HepG2 (cell line): ENCODE results near the gene CD19. TPM values are rescaled to one million over a fixed set of nuclear protein-coding genes. Genes with fewer than 3 reads are reported as not detected.

Experiments
- ARNT ChIP-seq: fragments of 450-650 bp; IDR thresholded peaks from 2 replicates; pipeline ENCODE4 v1.6.1; 2017
- DR1 ChIP-seq: sonication (generic); formaldehyde crosslinking; IDR thresholded peaks from 2 replicates; pipeline ENCODE4 v1.8.0; 2021; ENCODE audit warnings: mild to moderate bottlenecking, missing genetic modification reagents, inconsistent platforms
- ISX ChIP-seq: sonication (generic); formaldehyde crosslinking; conservative IDR thresholded peaks from 2 replicates; pipeline ENCODE4 v1.5.0; 2020; ENCODE audit warnings: missing genetic modification reagents
- KIAA2018 ChIP-seq: sonication (generic); formaldehyde crosslinking; IDR thresholded peaks from 2 replicates; pipeline ENCODE4 v1.5.0; 2020; ENCODE audit warnings: mild to moderate bottlenecking, missing genetic modification reagents, borderline replicate concordance
- MAX ChIP-seq: IDR thresholded peaks from 2 replicates; pipeline ENCODE4 v1.6.1; 2012; ENCODE audit warnings: inconsistent platforms
- MTA3 ChIP-seq: sonication (generic); formaldehyde crosslinking; IDR thresholded peaks from 2 replicates; pipeline ENCODE4 v1.4.0; 2020; ENCODE audit warnings: missing genetic modification reagents
- PHF5A ChIP-seq: IDR thresholded peaks from one replicate; pipeline ENCODE4 v1.6.1; 2018; ENCODE audit warnings: low read depth, missing genetic modification reagents; ENCODE audit not compliant: unreplicated experiment
- THRA ChIP-seq: sonication (generic); formaldehyde crosslinking; IDR thresholded peaks from 2 replicates; pipeline ENCODE4 v1.4.0; 2020; ENCODE audit warnings: missing genetic modification reagents, borderline replicate concordance
- ZIK1 ChIP-seq: sonication (generic); formaldehyde crosslinking; IDR thresholded peaks from 2 replicates; pipeline ENCODE4 v1.5.0; 2020; ENCODE audit warnings: mild to moderate bottlenecking, low read depth, missing genetic modification reagents, borderline replicate concordance
- ZNF597 ChIP-seq: sonication (generic); formaldehyde crosslinking; IDR thresholded peaks from 2 replicates; pipeline ENCODE4 v1.5.0; 2020; ENCODE audit warnings: missing genetic modification reagents
- polyA plus RNA-seq, 8 experiments: library from polyadenylated mRNA; depleted of rRNA in 3 of 8; stranded (reverse) in 7 of 8; unstranded in 1 of 8; fragments of >200 nt; fragmentation: Illumina TruSeq in 4 of 8; extraction: Trizol in 4 of 8; gene quantifications; 2 replicates each; pipeline versions ENCODE4 v1.2.1 to v1.2.3, GENCODE V29; 2011 to 2016; ENCODE audit warnings: low read depth in 4 of 8, missing spikeins in 1 of 8, mixed read lengths in 1 of 8; ENCODE audit not compliant: insufficient read depth in 1 of 8
- total RNA-seq, 5 experiments: library from RNA; depleted of rRNA; stranded (reverse); fragments of >200 nt; fragmentation: Illumina TruSeq; extraction: Trizol; gene quantifications; 2 replicates each; pipeline ENCODE4 v1.2.3, GENCODE V29; 2016; ENCODE audit warnings: low read depth in 1 of 5
- TF ChIP-seq, protein P1 (sequence below), 2 experiments: IDR thresholded peaks; 2 replicates each; pipeline ENCODE4 v1.6.1; 2011 to 2012; ENCODE audit warnings: low read length in 2 of 2, borderline replicate concordance in 1 of 2, low read depth in 1 of 2, mild to moderate bottlenecking in 1 of 2, moderate library complexity in 1 of 2

Gene CD19
- total and polyA plus RNA-seq, 2 of the 13 experiments (the other 11 are each of a cell fraction or from before 2014, with no cell fraction given): 0.55 to 1.1 TPM

- no peak for TF ChIP-seq KIAA2018
- TF ChIP-seq THRA: no peak
- TF ChIP-seq ZNF597 (CRISPR knock-in tag): no peak
- no peak for TF ChIP-seq ARNT
- TF ChIP-seq PHF5A (CRISPR knock-in tag): peak; percentile 59
- peak; percentile 73; the same call in 1 of the 2 replicates for TF ChIP-seq ISX (CRISPR knock-in tag)
- TF ChIP-seq MTA3: no peak
- peak; percentile 96 for TF ChIP-seq MAX
- peak; percentile 90 for TF ChIP-seq DR1 (CRISPR knock-in tag)
- TF ChIP-seq ZIK1 (CRISPR knock-in tag): peak; percentile 86
- TF ChIP-seq, protein P1, sequence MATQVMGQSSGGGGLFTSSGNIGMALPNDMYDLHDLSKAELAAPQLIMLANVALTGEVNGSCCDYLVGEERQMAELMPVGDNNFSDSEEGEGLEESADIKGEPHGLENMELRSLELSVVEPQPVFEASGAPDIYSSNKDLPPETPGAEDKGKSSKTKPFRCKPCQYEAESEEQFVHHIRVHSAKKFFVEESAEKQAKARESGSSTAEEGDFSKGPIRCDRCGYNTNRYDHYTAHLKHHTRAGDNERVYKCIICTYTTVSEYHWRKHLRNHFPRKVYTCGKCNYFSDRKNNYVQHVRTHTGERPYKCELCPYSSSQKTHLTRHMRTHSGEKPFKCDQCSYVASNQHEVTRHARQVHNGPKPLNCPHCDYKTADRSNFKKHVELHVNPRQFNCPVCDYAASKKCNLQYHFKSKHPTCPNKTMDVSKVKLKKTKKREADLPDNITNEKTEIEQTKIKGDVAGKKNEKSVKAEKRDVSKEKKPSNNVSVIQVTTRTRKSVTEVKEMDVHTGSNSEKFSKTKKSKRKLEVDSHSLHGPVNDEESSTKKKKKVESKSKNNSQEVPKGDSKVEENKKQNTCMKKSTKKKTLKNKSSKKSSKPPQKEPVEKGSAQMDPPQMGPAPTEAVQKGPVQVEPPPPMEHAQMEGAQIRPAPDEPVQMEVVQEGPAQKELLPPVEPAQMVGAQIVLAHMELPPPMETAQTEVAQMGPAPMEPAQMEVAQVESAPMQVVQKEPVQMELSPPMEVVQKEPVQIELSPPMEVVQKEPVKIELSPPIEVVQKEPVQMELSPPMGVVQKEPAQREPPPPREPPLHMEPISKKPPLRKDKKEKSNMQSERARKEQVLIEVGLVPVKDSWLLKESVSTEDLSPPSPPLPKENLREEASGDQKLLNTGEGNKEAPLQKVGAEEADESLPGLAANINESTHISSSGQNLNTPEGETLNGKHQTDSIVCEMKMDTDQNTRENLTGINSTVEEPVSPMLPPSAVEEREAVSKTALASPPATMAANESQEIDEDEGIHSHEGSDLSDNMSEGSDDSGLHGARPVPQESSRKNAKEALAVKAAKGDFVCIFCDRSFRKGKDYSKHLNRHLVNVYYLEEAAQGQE (IDR thresholded peaks at IDR 0.05; ENCODE audit: borderline replicate concordance in 1 of 2, low read depth in 1 of 2, low read length in 2 of 2): peak in 1 of 2 experiments; percentile 81; a peak in 3 of 4 replicates
Measured at GRCh38 chr16:28974437-28975157, 42.8 kb downstream of the CD19 start, which contains the start of gene SPNS1 (continued).
